ENCODE results near the gene CD302.

- TF ChIP-seq, protein P1, sequence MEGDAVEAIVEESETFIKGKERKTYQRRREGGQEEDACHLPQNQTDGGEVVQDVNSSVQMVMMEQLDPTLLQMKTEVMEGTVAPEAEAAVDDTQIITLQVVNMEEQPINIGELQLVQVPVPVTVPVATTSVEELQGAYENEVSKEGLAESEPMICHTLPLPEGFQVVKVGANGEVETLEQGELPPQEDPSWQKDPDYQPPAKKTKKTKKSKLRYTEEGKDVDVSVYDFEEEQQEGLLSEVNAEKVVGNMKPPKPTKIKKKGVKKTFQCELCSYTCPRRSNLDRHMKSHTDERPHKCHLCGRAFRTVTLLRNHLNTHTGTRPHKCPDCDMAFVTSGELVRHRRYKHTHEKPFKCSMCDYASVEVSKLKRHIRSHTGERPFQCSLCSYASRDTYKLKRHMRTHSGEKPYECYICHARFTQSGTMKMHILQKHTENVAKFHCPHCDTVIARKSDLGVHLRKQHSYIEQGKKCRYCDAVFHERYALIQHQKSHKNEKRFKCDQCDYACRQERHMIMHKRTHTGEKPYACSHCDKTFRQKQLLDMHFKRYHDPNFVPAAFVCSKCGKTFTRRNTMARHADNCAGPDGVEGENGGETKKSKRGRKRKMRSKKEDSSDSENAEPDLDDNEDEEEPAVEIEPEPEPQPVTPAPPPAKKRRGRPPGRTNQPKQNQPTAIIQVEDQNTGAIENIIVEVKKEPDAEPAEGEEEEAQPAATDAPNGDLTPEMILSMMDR (IDR thresholded peaks at IDR 0.05): no peak
- TF ChIP-seq POLR2A (IDR thresholded peaks at IDR 0.05): no peak
These were observed 62.0 kb downstream of the CD302 start for GRCh38 chr2:159736048-159736447.
